NOMO-1 (cell line): Measurements from ENCODE around the gene EEF2K.
A peak's percentile ranks its signal among the peaks of the same experiment; 100 is the strongest.
"Not testable (repeated sequence)": the region's sequence is repeated elsewhere in the genome, so short reads cannot be mapped to it uniquely, and the experiment has no call there.

Source experiments
- DNase-seq, 2 experiments: peaks; one replicate each; lab custom pipeline; 2025; ENCODE audit not compliant: unreplicated experiment in 2 of 2; lab: John Stamatoyannopoulos, UW

The EEF2K gene

GRCh38 chr16:22206013-22206841, at the start of gene EEF2K:
Gene EEF2K, plus strand, starts transcription at chr16:22206278. Its CDS starts 19,452 bp downstream, at chr16:22225730.
- DNase-seq = peak; percentile 91 to 97

- no peak for DNase-seq
Observed at GRCh38 chr16:22161401-22161800, 44.7 kb upstream of the EEF2K start.

DNA sequence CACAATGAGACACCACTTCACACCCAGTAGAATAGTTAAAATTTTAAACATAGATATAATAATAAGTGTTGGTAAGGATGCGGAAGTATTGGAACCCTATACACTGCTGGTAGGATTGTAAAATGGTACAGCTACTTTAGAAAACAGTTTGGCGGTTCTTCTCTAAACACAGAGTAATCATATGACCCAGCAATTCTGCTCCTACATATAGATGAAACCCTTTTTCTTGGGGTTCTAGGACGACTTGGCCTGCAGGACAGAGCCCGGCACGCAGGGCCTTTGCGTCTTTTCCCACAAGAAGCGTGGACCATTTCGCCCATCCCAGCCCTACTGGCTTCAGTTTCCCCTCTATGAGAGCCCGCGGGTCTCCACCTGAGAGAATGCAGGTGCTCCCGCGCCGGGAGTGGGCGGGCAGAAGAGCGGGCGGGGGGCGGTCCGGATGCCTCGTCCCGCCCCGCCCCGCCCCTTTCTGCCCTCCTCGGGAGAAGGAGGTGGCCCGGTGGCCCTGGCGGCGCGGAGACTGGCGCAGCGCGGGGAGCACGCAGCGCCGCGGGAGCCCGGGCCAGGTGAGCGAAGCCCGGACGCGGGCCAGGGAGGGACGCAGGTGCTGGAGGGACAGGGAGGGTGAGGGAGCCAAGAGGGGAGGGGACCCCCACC, 44.0 kb upstream of the EEF2K start, which contains the start of gene SDR42E2:
Gene SDR42E2 (plus strand): TSS at position 508 of the 657 bp plus-strand sequence. CDS start 3,077 bp downstream, outside the sequence.
- DNase-seq = no peak

- no peak for DNase-seq
Observed at GRCh38 chr16:22162656-22163009, 43.4 kb upstream of the EEF2K start.

DNA sequence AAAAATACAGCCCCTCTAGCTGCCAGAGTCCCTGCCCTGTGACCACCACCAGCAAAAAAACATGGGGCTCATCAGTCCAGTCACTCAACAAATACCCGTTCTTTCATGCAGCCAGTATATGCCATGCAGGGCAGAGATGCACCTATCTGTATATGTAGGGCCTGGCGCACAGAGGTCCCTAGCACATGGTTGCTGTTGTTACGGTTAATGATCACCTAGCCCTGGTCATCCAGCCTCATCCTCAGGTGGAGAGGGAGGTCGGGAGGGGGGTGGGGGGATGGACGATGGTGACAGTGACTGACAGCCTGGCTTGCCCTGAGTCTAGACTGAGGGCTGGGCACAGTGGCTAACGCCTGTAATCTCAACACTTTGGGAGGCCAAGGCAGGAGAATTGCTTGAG, 42.3 kb upstream of the EEF2K start:
- no peak for DNase-seq

- DNase-seq = no peak
Observed at GRCh38 chr16:22164482-22164881, 41.6 kb upstream of the EEF2K start.

- DNase-seq = no peak
Observed at GRCh38 chr16:22165508-22166285, 40.4 kb upstream of the EEF2K start.

DNA sequence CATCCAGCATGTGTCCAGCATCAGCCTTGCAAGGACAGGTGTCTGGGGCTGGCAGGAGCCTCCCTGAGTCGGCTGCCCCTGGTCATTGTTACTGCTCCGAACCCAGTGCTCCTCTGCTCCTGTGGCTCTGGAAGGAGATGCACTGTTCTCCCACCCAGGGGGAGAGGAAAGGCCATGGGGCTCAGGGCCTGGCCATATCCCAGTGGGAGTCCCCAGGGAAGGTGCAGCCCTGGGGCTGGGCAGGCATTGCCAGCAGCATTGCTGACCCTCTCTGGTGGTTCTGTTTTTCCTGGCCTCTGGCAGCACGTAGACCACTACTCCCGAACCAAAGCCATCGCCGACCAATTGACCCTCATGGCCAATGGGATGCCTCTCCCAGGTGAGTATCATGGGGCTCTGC, 34.1 kb upstream of the EEF2K start:
- DNase-seq = no peak

- not testable (repeated sequence) for DNase-seq
Observed at GRCh38 chr16:22172642-22173041, 33.4 kb upstream of the EEF2K start.

- DNase-seq = no peak
Observed at GRCh38 chr16:22174642-22175041, 31.4 kb upstream of the EEF2K start.

DNA sequence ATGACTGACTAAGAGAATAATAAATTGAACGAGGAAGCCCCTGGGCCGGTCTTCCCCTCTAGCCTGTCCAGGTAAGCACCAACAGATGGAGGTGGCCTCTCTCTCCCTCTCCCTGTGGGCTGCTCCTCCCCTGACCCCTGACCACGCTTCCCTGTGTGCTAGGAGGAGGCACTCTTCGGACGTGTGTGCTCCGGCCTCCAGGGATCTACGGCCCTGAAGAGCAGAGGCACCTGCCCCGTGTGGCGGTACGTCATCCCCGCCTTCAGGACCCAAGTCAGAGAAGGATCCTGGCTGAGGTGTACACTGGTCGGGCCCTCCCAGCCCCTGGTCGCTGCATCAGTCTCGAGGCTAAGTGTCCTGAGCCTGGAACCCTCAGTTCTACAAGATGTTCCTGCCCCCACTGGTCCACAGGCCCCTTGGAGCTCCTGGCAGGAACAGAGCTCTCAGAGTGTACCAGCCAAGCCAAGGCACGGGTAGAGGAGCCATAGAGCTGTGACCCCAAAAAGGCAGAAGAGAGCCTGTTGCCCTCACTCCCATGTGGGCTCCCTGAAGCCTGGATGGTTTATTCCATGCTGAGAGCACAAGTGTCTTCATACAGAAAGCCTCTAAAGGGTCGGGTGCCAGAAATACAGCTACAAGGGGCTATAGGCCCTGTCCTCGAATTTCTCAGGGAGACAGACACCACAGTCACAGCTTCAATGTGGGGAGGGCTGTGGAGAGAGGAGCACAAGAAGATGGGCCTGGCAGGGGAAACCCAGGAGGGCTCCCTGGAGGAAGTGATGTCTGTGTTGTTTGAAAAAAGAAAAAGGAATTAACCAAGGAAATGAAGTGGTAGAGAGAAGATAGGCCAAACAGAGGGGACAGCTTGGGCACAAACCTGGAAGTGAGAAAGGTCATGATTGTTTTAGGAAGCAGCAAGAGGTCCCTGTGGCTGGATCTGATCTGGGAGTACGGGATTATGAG, 27.8 kb upstream of the EEF2K start:
- no peak for DNase-seq

- no peak for DNase-seq
Observed at GRCh38 chr16:22181426-22181825, 24.7 kb upstream of the EEF2K start.

- no peak for DNase-seq
Observed at GRCh38 chr16:22181843-22182242, 24.2 kb upstream of the EEF2K start.

- DNase-seq = no peak
Observed at GRCh38 chr16:22183335-22183734, 22.7 kb upstream of the EEF2K start.

DNA sequence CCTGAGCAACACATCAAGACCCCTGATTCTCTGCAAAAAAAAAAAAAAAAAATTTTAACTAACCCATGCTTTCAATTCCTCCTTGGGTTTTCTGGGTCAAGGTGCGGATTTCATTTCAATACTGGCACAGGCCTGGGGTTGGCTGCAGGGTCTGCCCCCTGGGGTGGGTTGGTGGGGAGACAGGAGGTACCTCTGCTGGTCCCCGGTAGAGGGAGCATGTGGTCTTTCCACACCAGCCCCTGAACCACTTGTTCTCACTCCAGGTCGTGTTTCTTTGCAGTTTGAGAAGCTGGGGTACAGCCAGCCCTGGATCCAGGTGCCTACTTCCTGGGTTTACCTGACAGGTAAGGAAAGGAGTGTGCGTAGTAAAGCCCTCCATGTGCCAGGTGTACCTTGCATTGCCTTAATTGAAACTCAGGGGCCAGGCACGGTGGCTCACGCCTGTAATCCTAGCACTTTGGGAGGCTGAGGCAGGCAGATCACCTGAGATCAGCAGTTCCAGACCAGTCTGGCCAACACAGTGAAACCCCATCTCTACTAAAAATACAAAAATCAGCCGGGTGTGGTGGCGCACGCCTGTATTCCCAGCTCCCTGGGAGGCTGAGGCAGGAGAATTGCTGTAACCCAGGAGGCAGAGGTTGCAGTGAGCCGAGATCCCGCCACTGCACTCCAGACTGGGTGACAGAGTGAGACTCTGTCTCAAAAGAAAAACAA, 22.0 kb upstream of the EEF2K start:
- no peak for DNase-seq

- no peak for DNase-seq
Observed at GRCh38 chr16:22184615-22184968, 21.5 kb upstream of the EEF2K start.

- no peak for DNase-seq
Observed at GRCh38 chr16:22186517-22186916, 19.6 kb upstream of the EEF2K start.

GRCh38 chr16:22188267-22188594, 17.8 kb upstream of the EEF2K start:
- DNase-seq = no peak

- DNase-seq = peak; percentile 60 to 82
Observed at GRCh38 chr16:22188595-22189442, 17.3 kb upstream of the EEF2K start.
